ENCODE measurements around the gene SMCO2.

DNA sequence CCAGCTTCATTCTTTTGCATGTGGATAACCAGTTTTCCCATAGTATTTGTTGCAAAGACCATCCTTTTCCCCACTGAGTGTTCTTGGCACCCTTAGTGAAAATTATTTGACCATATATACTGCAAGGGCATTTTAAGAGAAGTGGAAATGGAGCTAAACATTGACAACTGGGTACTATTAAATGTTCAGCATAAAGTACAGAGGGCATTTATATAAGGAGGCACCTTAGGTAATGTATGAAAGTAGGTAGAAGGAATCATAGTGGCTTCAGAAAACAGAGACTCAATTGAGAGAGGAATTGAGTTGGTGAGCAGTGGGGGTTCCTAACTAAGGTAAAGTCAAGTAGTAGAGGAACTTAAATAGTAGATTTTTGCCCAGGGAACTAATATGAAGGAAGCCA is 34.5 kb upstream of the SMCO2 start:
- no peak for TF ChIP-seq CTCF (conservative IDR thresholded peaks at IDR 0.05)
- TF ChIP-seq ZFX (IDR thresholded peaks at IDR 0.05) = no peak

Data from C4-2B (cell line).